WTC11 (cell line): ENCODE results near the gene ATF7.

Experiments used
- ESRRA ChIP-seq: sonication (generic); formaldehyde crosslinking; IDR thresholded peaks from 2 replicates; pipeline ENCODE4 v1.8.1; 2022; ENCODE audit warnings: mild to moderate bottlenecking, missing genetic modification reagents, borderline replicate concordance
- SOX15 ChIP-seq: fragments of 250-450 bp; sonication (Bioruptor Pico); IDR thresholded peaks from 2 replicates; pipeline ENCODE4 v1.9.0; 2021; ENCODE audit warnings: mild to moderate bottlenecking
- TP53 ChIP-seq: sonication (generic); formaldehyde crosslinking; IDR thresholded peaks from 2 replicates; pipeline ENCODE4 v1.8.1; 2023; ENCODE audit warnings: mild to moderate bottlenecking, missing genetic modification reagents
- ZNF263 ChIP-seq: sonication (generic); formaldehyde crosslinking; IDR thresholded peaks from 2 replicates; pipeline ENCODE4 v1.8.1; 2022; ENCODE audit warnings: low read depth, mild to moderate bottlenecking, moderate library complexity, missing genetic modification reagents
- ZNF317 ChIP-seq: sonication (generic); formaldehyde crosslinking; IDR thresholded peaks from 2 replicates; pipeline ENCODE4 v1.8.1; 2023; ENCODE audit warnings: low read depth, mild to moderate bottlenecking, moderate library complexity, missing genetic modification reagents, borderline replicate concordance
- ZNF671 ChIP-seq: fragments of 250-450 bp; sonication (Bioruptor Pico); IDR thresholded peaks from 2 replicates; pipeline ENCODE4 v1.8.0; 2021; ENCODE audit warnings: mild to moderate bottlenecking
- TF ChIP-seq, protein P1 (sequence below): sonication (generic); formaldehyde crosslinking; IDR thresholded peaks from 2 replicates; pipeline ENCODE4 v1.8.1; 2023; ENCODE audit warnings: mild to moderate bottlenecking, missing genetic modification reagents, borderline replicate concordance
- TF ChIP-seq, protein P2 (sequence below): sonication (generic); formaldehyde crosslinking; IDR thresholded peaks from 2 replicates; pipeline ENCODE4 v1.8.1; 2023; ENCODE audit warnings: mild to moderate bottlenecking, missing genetic modification reagents, moderate library complexity
- TF ChIP-seq, protein P3 (sequence below): sonication (generic); formaldehyde crosslinking; IDR thresholded peaks from 2 replicates; pipeline ENCODE4 v1.8.1; 2022; ENCODE audit warnings: missing genetic modification reagents, borderline replicate concordance
- TF ChIP-seq, protein P4 (sequence below): fragments of 250-450 bp; sonication (Bioruptor Pico); IDR thresholded peaks from 2 replicates; pipeline ENCODE4 v2.1.2; 2022; ENCODE audit warnings: mild to moderate bottlenecking, moderate library complexity
- TF ChIP-seq, protein P5 (sequence below): sonication (generic); formaldehyde crosslinking; IDR thresholded peaks from 2 replicates; pipeline ENCODE4 v1.8.0; 2022; ENCODE audit warnings: mild to moderate bottlenecking, missing genetic modification reagents
- TF ChIP-seq, protein P6 (sequence below): sonication (generic); formaldehyde crosslinking; IDR thresholded peaks from 2 replicates; pipeline ENCODE4 v1.8.1; 2022; ENCODE audit warnings: mild to moderate bottlenecking, moderate library complexity, missing genetic modification reagents
- TF ChIP-seq, protein P7 (sequence below): fragments of 200-600 bp; IDR thresholded peaks from 2 replicates; pipeline ENCODE4 v1.8.0; 2022; ENCODE audit warnings: antibody characterized with exemption

DNA sequence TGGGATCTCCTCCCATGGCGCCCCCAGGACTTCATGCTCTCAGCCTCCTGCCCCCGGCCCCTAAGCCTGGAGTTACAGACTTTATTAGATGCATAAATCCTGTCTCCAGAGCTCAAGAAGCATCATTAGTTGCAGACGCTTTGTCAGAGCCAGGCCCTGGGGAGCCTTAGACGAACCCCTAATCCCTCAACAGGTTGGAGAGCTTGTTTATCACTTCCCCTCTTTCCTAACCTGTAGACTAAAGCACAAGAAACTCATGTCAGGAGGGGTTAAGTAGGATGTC is 118.6 kb downstream of the ATF7 start:
- TF ChIP-seq ESRRA (no peak), ZNF671 (no peak), ZNF263 (no peak), TP53 (CRISPR knock-in tag) (no peak), SOX15 (no peak), ZNF317 (no peak)
- TF ChIP-seq, protein P1, sequence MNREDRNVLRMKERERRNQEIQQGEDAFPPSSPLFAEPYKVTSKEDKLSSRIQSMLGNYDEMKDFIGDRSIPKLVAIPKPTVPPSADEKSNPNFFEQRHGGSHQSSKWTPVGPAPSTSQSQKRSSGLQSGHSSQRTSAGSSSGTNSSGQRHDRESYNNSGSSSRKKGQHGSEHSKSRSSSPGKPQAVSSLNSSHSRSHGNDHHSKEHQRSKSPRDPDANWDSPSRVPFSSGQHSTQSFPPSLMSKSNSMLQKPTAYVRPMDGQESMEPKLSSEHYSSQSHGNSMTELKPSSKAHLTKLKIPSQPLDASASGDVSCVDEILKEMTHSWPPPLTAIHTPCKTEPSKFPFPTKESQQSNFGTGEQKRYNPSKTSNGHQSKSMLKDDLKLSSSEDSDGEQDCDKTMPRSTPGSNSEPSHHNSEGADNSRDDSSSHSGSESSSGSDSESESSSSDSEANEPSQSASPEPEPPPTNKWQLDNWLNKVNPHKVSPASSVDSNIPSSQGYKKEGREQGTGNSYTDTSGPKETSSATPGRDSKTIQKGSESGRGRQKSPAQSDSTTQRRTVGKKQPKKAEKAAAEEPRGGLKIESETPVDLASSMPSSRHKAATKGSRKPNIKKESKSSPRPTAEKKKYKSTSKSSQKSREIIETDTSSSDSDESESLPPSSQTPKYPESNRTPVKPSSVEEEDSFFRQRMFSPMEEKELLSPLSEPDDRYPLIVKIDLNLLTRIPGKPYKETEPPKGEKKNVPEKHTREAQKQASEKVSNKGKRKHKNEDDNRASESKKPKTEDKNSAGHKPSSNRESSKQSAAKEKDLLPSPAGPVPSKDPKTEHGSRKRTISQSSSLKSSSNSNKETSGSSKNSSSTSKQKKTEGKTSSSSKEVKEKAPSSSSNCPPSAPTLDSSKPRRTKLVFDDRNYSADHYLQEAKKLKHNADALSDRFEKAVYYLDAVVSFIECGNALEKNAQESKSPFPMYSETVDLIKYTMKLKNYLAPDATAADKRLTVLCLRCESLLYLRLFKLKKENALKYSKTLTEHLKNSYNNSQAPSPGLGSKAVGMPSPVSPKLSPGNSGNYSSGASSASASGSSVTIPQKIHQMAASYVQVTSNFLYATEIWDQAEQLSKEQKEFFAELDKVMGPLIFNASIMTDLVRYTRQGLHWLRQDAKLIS (CRISPR knock-in tag): no peak
- TF ChIP-seq, protein P2, sequence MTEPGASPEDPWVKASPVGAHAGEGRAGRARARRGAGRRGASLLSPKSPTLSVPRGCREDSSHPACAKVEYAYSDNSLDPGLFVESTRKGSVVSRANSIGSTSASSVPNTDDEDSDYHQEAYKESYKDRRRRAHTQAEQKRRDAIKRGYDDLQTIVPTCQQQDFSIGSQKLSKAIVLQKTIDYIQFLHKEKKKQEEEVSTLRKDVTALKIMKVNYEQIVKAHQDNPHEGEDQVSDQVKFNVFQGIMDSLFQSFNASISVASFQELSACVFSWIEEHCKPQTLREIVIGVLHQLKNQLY: no peak
- TF ChIP-seq, protein P3, sequence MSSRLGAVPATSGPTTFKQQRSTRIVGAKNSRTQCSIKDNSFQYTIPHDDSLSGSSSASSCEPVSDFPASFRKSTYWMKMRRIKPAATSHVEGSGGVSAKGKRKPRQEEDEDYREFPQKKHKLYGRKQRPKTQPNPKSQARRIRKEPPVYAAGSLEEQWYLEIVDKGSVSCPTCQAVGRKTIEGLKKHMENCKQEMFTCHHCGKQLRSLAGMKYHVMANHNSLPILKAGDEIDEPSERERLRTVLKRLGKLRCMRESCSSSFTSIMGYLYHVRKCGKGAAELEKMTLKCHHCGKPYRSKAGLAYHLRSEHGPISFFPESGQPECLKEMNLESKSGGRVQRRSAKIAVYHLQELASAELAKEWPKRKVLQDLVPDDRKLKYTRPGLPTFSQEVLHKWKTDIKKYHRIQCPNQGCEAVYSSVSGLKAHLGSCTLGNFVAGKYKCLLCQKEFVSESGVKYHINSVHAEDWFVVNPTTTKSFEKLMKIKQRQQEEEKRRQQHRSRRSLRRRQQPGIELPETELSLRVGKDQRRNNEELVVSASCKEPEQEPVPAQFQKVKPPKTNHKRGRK (CRISPR knock-in tag): no peak
- TF ChIP-seq, protein P4, sequence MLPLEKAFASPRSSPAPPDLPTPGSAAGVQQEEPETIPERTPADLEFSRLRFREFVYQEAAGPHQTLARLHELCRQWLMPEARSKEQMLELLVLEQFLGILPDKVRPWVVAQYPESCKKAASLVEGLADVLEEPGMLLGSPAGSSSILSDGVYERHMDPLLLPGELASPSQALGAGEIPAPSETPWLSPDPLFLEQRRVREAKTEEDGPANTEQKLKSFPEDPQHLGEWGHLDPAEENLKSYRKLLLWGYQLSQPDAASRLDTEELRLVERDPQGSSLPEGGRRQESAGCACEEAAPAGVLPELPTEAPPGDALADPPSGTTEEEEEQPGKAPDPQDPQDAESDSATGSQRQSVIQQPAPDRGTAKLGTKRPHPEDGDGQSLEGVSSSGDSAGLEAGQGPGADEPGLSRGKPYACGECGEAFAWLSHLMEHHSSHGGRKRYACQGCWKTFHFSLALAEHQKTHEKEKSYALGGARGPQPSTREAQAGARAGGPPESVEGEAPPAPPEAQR (CRISPR knock-in tag): no peak
- TF ChIP-seq, protein P5, sequence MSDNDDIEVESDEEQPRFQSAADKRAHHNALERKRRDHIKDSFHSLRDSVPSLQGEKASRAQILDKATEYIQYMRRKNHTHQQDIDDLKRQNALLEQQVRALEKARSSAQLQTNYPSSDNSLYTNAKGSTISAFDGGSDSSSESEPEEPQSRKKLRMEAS (CRISPR knock-in tag): no peak
- TF ChIP-seq, protein P6, sequence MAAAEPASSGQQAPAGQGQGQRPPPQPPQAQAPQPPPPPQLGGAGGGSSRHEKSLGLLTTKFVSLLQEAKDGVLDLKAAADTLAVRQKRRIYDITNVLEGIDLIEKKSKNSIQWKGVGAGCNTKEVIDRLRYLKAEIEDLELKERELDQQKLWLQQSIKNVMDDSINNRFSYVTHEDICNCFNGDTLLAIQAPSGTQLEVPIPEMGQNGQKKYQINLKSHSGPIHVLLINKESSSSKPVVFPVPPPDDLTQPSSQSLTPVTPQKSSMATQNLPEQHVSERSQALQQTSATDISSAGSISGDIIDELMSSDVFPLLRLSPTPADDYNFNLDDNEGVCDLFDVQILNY (CRISPR knock-in tag): no peak
- TF ChIP-seq, protein P7, sequence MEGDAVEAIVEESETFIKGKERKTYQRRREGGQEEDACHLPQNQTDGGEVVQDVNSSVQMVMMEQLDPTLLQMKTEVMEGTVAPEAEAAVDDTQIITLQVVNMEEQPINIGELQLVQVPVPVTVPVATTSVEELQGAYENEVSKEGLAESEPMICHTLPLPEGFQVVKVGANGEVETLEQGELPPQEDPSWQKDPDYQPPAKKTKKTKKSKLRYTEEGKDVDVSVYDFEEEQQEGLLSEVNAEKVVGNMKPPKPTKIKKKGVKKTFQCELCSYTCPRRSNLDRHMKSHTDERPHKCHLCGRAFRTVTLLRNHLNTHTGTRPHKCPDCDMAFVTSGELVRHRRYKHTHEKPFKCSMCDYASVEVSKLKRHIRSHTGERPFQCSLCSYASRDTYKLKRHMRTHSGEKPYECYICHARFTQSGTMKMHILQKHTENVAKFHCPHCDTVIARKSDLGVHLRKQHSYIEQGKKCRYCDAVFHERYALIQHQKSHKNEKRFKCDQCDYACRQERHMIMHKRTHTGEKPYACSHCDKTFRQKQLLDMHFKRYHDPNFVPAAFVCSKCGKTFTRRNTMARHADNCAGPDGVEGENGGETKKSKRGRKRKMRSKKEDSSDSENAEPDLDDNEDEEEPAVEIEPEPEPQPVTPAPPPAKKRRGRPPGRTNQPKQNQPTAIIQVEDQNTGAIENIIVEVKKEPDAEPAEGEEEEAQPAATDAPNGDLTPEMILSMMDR: no peak
